BLaER1 (cell line): ENCODE measurements around the gene SMPX.
A peak's percentile ranks its signal among the peaks of the same experiment; 100 is the strongest.

Experiments
- H3K27ac ChIP-seq: shearing (Covaris generic); formaldehyde crosslinking; 2 replicates; pipeline ENCODE4 v1.8.1; 2022
- H3K27me3 ChIP-seq: shearing (Covaris generic); formaldehyde crosslinking; 2 replicates; pipeline ENCODE4 v1.8.1; 2022
- H3K36me3 ChIP-seq: shearing (Covaris generic); formaldehyde crosslinking; 2 replicates; pipeline ENCODE4 v1.8.1; 2022
- H3K4me1 ChIP-seq: shearing (Covaris generic); formaldehyde crosslinking; 2 replicates; pipeline ENCODE4 v1.8.1; 2022
- H3K4me2 ChIP-seq: shearing (Covaris generic); formaldehyde crosslinking; 2 replicates; pipeline ENCODE4 v1.8.1; 2022
- H3K4me3 ChIP-seq: shearing (Covaris generic); formaldehyde crosslinking; 2 replicates; pipeline ENCODE4 v1.8.1; 2022
- H3K9ac ChIP-seq: shearing (Covaris generic); formaldehyde crosslinking; 2 replicates; pipeline ENCODE4 v1.8.1; 2022
- H3K9me3 ChIP-seq: shearing (Covaris generic); formaldehyde crosslinking; 2 replicates; pipeline ENCODE4 v1.8.1; 2022
- H4K20me1 ChIP-seq: shearing (Covaris generic); formaldehyde crosslinking; 2 replicates; pipeline ENCODE4 v1.8.1; 2022
- Cebpa-rat ChIP-seq: shearing (Covaris generic); IDR thresholded peaks from 2 replicates; pipeline ENCODE4 v1.8.1; 2022

SMPX gene

DNA sequence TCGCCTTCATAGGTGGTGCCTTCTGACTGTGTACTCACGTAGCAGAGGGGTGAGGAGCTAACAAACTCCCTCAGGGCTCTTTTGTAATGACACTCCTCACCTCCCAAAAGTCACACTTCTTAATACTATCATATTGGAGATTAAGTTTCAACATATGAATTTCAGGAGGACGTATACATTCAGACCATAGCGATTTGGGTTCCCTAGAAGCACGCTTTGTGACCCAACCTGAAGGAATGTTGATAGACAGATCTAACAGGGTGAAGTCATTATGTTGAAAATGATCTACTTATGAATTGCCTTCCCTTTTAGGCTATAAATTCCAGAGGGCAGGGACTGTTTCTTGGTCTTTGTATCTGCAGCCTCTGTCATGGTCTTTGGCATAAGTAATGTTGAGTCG lies 96.6 kb downstream of the SMPX start:
- H3K27me3 ChIP-seq: no peaks in the 10 kb centered on the region
- peaks cover 27% of the 10 kb centered on the region for H3K9me3 ChIP-seq
- no peak overlapping the region for H3K27ac ChIP-seq
- H3K9ac ChIP-seq: no peak overlapping the region
- peaks cover 14% of the 10 kb centered on the region; the same call in 1 of the 2 replicates for H3K36me3 ChIP-seq
- H3K4me1 ChIP-seq: no peaks in the 10 kb centered on the region
- H3K4me3 ChIP-seq: no peak overlapping the region
- no peaks in the 10 kb centered on the region for H4K20me1 ChIP-seq
- H3K4me2 ChIP-seq: no peak overlapping the region
- no peak for TF ChIP-seq Cebpa-rat

DNA sequence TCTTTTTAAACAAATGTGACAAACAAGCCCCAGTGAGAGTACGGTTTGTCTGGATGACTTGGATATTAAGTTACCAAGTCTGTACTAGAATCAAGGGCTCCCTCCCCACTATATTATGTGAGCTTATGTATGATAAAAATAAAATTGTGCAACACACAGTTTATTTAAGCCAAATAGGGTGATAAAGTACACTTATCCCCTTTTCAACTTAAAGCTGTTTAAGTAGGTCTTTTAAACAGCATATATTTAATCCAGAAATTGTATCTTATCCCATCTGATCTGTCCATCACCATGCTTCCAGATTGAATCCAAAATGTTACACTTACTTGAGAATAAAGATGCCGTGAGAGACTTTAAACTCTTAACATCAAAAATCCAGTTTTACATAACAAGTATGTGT lies 97.8 kb downstream of the SMPX start:
- no peaks in the 10 kb centered on the region for H3K4me1 ChIP-seq
- H3K9ac ChIP-seq: no peak overlapping the region
- no peak overlapping the region for H3K4me3 ChIP-seq
- peaks cover 20% of the 10 kb centered on the region; the same call in 1 of the 2 replicates for H3K36me3 ChIP-seq
- peaks cover 36% of the 10 kb centered on the region for H3K9me3 ChIP-seq
- no peaks in the 10 kb centered on the region for H4K20me1 ChIP-seq
- no peak overlapping the region for H3K4me2 ChIP-seq
- no peaks in the 10 kb centered on the region for H3K27me3 ChIP-seq
- H3K27ac ChIP-seq: no peak overlapping the region
- TF ChIP-seq Cebpa-rat: no peak

DNA sequence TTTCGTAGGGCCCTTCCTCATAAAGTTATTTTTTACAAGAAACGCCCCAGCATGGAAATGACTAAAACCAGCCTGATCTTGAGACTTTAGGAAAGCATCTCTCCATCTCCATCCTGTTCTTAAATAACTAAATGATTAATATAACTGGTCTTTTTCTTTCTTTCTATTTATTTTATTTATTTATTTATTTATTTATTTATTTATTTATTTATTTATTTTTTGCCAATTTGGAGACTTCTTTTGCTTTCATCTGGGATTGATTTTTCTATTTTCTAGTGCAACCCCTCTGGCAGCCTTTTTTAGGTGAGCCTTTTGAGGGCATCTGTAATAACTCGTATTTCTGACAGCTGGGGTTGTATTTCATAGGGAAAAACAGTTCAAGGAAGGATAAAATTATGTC lies 98.6 kb downstream of the SMPX start:
- Histone ChIP-seq H3K4me3 (no peak overlapping the region), H3K4me1 (no peaks in the 10 kb centered on the region), H3K36me3 (peaks cover 20% of the 10 kb centered on the region; the same call in 1 of the 2 replicates), H3K27me3 (no peaks in the 10 kb centered on the region), H3K27ac (no peak overlapping the region), H4K20me1 (no peaks in the 10 kb centered on the region), H3K9me3 (peaks cover 36% of the 10 kb centered on the region), H3K9ac (no peak overlapping the region), H3K4me2 (no peak overlapping the region)
- no peak for TF ChIP-seq Cebpa-rat

DNA sequence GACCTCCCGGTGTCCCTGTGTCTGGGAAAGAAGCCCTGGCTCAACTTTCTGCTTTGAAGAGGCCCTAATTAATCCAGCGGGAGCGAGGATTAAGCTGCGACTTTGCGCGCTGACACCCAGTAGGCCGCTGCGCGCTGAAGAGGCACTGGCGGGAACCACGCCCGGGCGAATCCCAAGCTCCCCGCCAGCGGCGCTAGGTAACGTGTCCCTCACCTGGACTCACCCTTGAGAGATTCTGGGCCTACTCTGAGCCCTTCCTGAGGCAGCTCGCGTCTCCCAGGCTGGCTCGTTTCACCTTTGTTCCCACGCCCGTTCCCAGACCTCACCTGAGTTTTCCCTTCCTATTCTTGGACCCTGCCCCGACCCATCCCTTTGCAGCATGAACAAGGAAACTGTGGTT lies 99.2 kb downstream of the SMPX start:
- no peak for TF ChIP-seq Cebpa-rat
- Histone ChIP-seq H3K9ac (no peak overlapping the region), H3K36me3 (peaks cover 20% of the 10 kb centered on the region; the same call in 1 of the 2 replicates), H3K4me1 (no peaks in the 10 kb centered on the region), H3K4me2 (no peak overlapping the region), H3K27me3 (no peaks in the 10 kb centered on the region), H4K20me1 (no peaks in the 10 kb centered on the region), H3K27ac (no peak overlapping the region), H3K9me3 (peaks cover 36% of the 10 kb centered on the region), H3K4me3 (no peak overlapping the region)

DNA sequence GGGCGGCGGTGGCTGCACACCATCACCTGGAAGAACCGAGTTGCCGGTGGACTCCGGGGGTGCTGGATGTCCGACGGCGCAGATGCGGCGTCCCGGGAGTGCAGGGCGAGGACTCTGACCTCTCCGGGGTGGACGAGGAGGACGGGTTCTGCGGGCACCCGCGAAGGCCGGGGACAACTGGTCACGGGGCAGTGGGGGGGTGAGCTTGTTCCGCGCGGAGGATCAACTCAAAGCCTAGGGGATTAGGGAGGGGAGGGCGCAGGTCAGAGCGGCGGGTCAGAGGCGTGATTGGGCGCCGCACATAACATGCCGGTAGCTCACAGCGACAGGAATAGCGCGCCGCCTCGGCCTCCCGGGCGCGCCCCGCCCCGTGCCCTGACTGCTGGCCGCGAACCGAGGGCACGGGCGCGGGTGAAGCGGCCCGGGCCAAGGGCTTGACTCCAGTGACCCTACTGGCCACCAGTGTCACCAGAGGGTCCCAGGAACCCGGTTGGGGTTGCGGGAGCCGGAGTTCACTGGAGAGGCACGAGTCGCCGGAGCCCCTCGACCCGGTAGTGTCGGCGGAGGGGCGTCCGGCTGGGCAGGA lies 99.7 kb downstream of the SMPX start, which contains the start of gene KLHL34:
KLHL34 (minus strand) TSS at position 179 of the 586 bp plus-strand sequence. CDS start 542 bp downstream, outside the sequence.
- H3K4me3 ChIP-seq: peak within 1 kb of the TSS; percentile 14; the same call in 1 of the 2 replicates
- no peaks in the 10 kb centered on the region for H3K4me1 ChIP-seq
- no peak within 1 kb of the TSS for H3K4me2 ChIP-seq
- no peaks in the 10 kb centered on the region for H3K27me3 ChIP-seq
- TF ChIP-seq Cebpa-rat: no peak
- no peak within 1 kb of the TSS for H3K9ac ChIP-seq
- H3K27ac ChIP-seq: no peak within 1 kb of the TSS
- peaks cover 20% of the 10 kb centered on the region; the same call in 1 of the 2 replicates for H3K36me3 ChIP-seq
- no peaks in the 10 kb centered on the region for H4K20me1 ChIP-seq
- peaks cover 36% of the 10 kb centered on the region for H3K9me3 ChIP-seq

DNA sequence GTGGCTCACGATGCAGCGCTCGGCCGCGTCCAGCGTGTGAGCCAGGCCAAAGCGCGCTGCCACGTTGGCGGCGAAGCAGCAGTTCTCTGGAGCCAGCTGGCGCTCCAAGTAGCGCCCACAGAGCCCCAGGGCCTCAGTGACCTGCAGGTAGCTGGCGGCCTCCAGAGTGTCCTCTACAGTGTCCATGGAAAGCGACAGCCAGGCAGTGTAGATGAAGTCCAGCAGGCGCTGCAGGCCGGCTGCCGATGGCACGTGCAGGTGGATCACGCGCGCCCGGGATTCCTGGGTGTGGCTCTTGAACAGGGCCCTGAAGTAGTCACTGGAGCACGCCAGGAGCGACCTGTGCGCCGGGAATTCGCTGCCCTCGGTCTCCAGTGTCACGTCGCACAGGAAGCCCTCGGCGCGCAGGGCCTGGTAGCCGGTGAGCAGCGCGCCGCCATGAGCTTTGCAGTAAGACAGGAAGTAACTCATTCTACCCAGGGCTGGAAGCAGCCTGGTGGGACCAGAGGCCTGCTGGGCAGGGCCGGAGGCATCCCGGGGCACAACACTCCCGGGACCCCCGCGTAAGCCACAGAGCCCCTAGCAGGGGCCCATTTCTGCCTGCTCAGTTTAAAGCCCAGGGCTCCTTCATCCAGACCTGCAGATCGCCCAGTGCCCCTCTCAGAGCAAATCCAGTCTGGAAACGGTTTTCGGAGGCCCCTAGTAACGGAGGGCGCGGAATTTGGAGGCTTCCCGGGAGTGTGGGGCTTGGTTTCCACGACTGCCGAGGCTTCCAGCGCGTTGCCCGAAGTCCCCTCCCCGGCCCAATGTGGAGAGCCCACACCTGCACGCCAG lies 100.4 kb downstream of the SMPX start:
- Histone ChIP-seq H3K4me1 (no peaks in the 10 kb centered on the region), H3K27me3 (no peaks in the 10 kb centered on the region), H4K20me1 (no peaks in the 10 kb centered on the region), H3K9ac (no peak overlapping the region), H3K9me3 (peaks cover 36% of the 10 kb centered on the region), H3K4me3 (peak overlapping the region; percentile 14; the same call in 1 of the 2 replicates), H3K36me3 (peaks cover 20% of the 10 kb centered on the region; the same call in 1 of the 2 replicates), H3K4me2 (no peak overlapping the region), H3K27ac (no peak overlapping the region)
- TF ChIP-seq Cebpa-rat: no peak

DNA sequence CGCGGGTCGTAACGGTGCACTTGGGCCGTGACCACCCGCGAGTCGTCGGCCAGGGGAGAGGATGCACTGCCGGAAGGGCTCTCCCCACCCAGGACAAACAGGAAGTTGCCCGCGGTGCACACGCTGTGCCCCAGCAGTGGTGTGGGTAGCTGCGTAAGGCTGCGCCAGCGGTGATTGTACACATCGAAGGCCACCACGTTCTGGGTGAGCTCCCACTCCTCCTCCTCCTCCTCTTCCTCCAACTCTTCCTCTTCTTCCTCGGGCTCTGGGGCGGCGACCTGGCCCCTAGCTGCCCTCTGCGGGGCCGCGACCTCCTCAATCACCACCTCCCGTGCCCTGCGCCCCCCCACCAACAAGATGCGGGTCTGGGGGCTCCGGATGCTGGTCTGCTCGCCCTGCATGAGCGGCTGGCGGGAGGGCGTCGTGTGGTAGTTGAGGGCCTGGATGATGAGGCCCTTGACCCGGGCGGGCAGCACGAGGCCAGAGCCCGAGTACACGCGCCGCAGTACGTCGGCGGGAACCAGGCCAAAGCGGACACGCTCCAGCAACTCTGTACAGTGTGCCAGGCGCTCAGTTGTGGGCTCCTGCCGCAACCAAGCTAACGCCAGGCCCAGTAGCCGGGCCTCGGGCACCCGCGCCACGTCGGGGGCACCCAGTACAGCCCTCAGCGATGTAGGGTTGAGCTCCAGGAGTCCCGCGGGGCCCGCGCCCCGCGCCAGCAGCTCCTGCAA lies 101.2 kb downstream of the SMPX start:
- no peaks in the 10 kb centered on the region for H4K20me1 ChIP-seq
- no peak overlapping the region for H3K9ac ChIP-seq
- no peaks in the 10 kb centered on the region for H3K4me1 ChIP-seq
- H3K27ac ChIP-seq: no peak overlapping the region
- peaks cover 36% of the 10 kb centered on the region for H3K9me3 ChIP-seq
- H3K4me2 ChIP-seq: no peak overlapping the region
- H3K4me3 ChIP-seq: peak overlapping the region; percentile 14; the same call in 1 of the 2 replicates
- no peak for TF ChIP-seq Cebpa-rat
- no peaks in the 10 kb centered on the region for H3K27me3 ChIP-seq
- peaks cover 20% of the 10 kb centered on the region; the same call in 1 of the 2 replicates for H3K36me3 ChIP-seq
